Measurements from ENCODE around the gene CDK5R2.

The CDK5R2 gene

GRCh38 chr2:218975060-218975777, 15.8 kb downstream of the CDK5R2 start:
- no peak for TF ChIP-seq CTCF (IDR thresholded peaks at IDR 0.05; ENCODE audit: control extremely low read depth, extremely low read depth, low read depth, missing control alignments)
- CTCF ChIA-PET: interaction anchor here (0.8 to 3.8 kb wide), 15 partner anchors 7 to 144 kb away, joined by 3 to 16 read pairs (median 4); partner anchors contain the start of genes CDK5R2 and FEV
- POLR2A ChIA-PET: no interaction called here
- DNase-seq (ENCODE audit: extremely low spot score): no peak

- POLR2A ChIA-PET: no interaction called here
- CTCF ChIA-PET: interaction anchor here (0.6 to 5.8 kb wide), 68 partner anchors 9 to 521 kb away, joined by 3 to 92 read pairs (median 4); partner anchors contain the start of genes CDK5R2, CRYBA2, DNPEP and TUBA4A
- peak; percentile 98 for TF ChIP-seq CTCF (IDR thresholded peaks at IDR 0.05; ENCODE audit: control extremely low read depth, extremely low read depth, low read depth, missing control alignments)
- peak; percentile 86 for DNase-seq (ENCODE audit: extremely low spot score)
These were observed 20.6 kb downstream of the CDK5R2 start for GRCh38 chr2:218979846-218980734.

GRCh38 chr2:218980735-218981389, 21.4 kb downstream of the CDK5R2 start:
- POLR2A ChIA-PET: no interaction called here
- no peak for DNase-seq (ENCODE audit: extremely low spot score)
- CTCF ChIA-PET: interaction anchor here (0.6 to 5.8 kb wide), 64 partner anchors 9 to 520 kb away, joined by 3 to 92 read pairs (median 4); partner anchors contain the start of genes CDK5R2, CRYBA2, DNPEP and TUBA4A
- TF ChIP-seq CTCF (IDR thresholded peaks at IDR 0.05; ENCODE audit: control extremely low read depth, extremely low read depth, low read depth, missing control alignments): no peak

- ChIA-PET CTCF (interaction anchor here (0.8 to 5.8 kb wide), 21 partner anchors 8 to 174 kb away, joined by 3 to 92 read pairs (median 8); partner anchors contain the start of genes CDK5R2 and CRYBA2), POLR2A (no interaction called here)
- no peak for TF ChIP-seq CTCF (IDR thresholded peaks at IDR 0.05; ENCODE audit: control extremely low read depth, extremely low read depth, low read depth, missing control alignments)
- no peak for DNase-seq (ENCODE audit: extremely low spot score)
These were observed 22.0 kb downstream of the CDK5R2 start for GRCh38 chr2:218981390-218981880.

GRCh38 chr2:218981881-218982585, 22.6 kb downstream of the CDK5R2 start:
- no peak for DNase-seq (ENCODE audit: extremely low spot score)
- CTCF ChIA-PET: interaction anchor here (0.8 to 5.8 kb wide), 16 partner anchors 7 to 313 kb away, joined by 3 to 92 read pairs (median 10); partner anchors contain the start of genes CDK5R2 and CRYBA2
- POLR2A ChIA-PET: no interaction called here

More at GRCh38 chr2:218981881-218982585, 22.6 kb downstream of the CDK5R2 start:
- TF ChIP-seq CTCF (IDR thresholded peaks at IDR 0.05; ENCODE audit: control extremely low read depth, extremely low read depth, low read depth, missing control alignments): no peak

Measured in GM10248 (cell line).